Astrocyte (in vitro differentiated cells and primary cell): ENCODE results near the gene POLDIP3. TPM values are rescaled to one million over a fixed set of nuclear protein-coding genes. Genes with fewer than 3 reads are reported as not detected.

Experiments used
- DNase-seq: peaks from one replicate; pipeline ENCODE4 v3.0.0-alpha.2; 2010; ENCODE audit warnings: low read depth
- FAIRE-seq: peaks from 2 replicates; lab custom pipeline; 2011; peaks lifted over from hg19 to GRCh38; lab: Jason Lieb, UNC
- H2AFZ ChIP-seq: 2 replicates; pipeline ENCODE4 v1.6.0; 2012; ENCODE audit warnings: low read depth, low read length, inconsistent platforms
- H3K27ac ChIP-seq: 2 replicates; pipeline ENCODE4 v1.5.1; 2011; ENCODE audit warnings: low read depth, low read length, inconsistent platforms
- H3K27me3 ChIP-seq: 2 replicates; pipeline ENCODE4 v1.6.0; 2011; ENCODE audit warnings: low read length, inconsistent platforms; ENCODE audit not compliant: insufficient read depth
- H3K36me3 ChIP-seq: 2 replicates; pipeline ENCODE4 v1.5.1; 2011; ENCODE audit warnings: low read length, inconsistent platforms; ENCODE audit not compliant: insufficient read depth
- H3K4me1 ChIP-seq: 2 replicates; pipeline ENCODE4 v1.5.1; 2011; ENCODE audit warnings: low read length, inconsistent platforms; ENCODE audit not compliant: insufficient read depth
- H3K4me2 ChIP-seq: 2 replicates; pipeline ENCODE4 v1.6.0; 2012; ENCODE audit warnings: low read length, inconsistent platforms
- H3K4me3 ChIP-seq: 2 replicates; pipeline ENCODE4 v1.5.1; 2011; ENCODE audit warnings: low read depth, mild to moderate bottlenecking, low read length, inconsistent platforms; ENCODE audit not compliant: insufficient read depth
- H3K79me2 ChIP-seq: 2 replicates; pipeline ENCODE4 v1.6.0; 2012; ENCODE audit warnings: mild to moderate bottlenecking, low read length, inconsistent platforms; ENCODE audit not compliant: insufficient read depth
- H3K9ac ChIP-seq: 2 replicates; pipeline ENCODE4 v1.6.0; 2012; ENCODE audit warnings: mild to moderate bottlenecking, low read length, inconsistent platforms
- H3K9me3 ChIP-seq: 2 replicates; pipeline ENCODE4 v1.5.1; 2012; ENCODE audit warnings: low read depth, mild to moderate bottlenecking, low read length, inconsistent platforms; ENCODE audit not compliant: insufficient read depth
- H4K20me1 ChIP-seq: 2 replicates; pipeline ENCODE4 v1.6.0; 2012; ENCODE audit warnings: low read length, inconsistent platforms; ENCODE audit not compliant: insufficient read depth
- H3K27ac Mint-ChIP-seq: one replicate; pipeline ENCODE4 v1.8.0; 2021; ENCODE audit warnings: mild to moderate bottlenecking, mixed read lengths; ENCODE audit not compliant: unreplicated experiment
- H3K27me3 Mint-ChIP-seq: one replicate; pipeline ENCODE4 v1.8.0; 2021; ENCODE audit warnings: low read depth, mixed read lengths; ENCODE audit not compliant: unreplicated experiment
- H3K36me3 Mint-ChIP-seq: one replicate; pipeline ENCODE4 v1.8.0; 2021; ENCODE audit warnings: low read depth, mixed read lengths; ENCODE audit not compliant: unreplicated experiment
- H3K4me1 Mint-ChIP-seq: one replicate; pipeline ENCODE4 v1.8.0; 2021; ENCODE audit warnings: low read depth, mixed read lengths; ENCODE audit not compliant: unreplicated experiment
- H3K4me3 Mint-ChIP-seq: one replicate; pipeline ENCODE4 v1.8.0; 2021; ENCODE audit warnings: mild to moderate bottlenecking, moderate library complexity, mixed read lengths; ENCODE audit not compliant: unreplicated experiment
- H3K9me3 Mint-ChIP-seq: one replicate; pipeline ENCODE4 v1.8.0; 2021; ENCODE audit warnings: mild to moderate bottlenecking, mixed read lengths; ENCODE audit not compliant: unreplicated experiment
- CTCF ChIP-seq: IDR thresholded peaks from 2 replicates; pipeline ENCODE4 v1.5.1; 2011; ENCODE audit warnings: low read depth, mild to moderate bottlenecking, inconsistent platforms, low read length, moderate library complexity; ENCODE audit not compliant: insufficient read depth
- EZH2 ChIP-seq: IDR thresholded peaks from 2 replicates; pipeline ENCODE4 v1.6.1; 2012; ENCODE audit warnings: mild to moderate bottlenecking, low read length, inconsistent platforms; ENCODE audit not compliant: insufficient read depth
- total RNA-seq: library from RNA; stranded (reverse); gene quantifications from 2 replicates; pipeline ENCODE4 v1.2.1, GENCODE V29; 2021

Gene POLDIP3
- total RNA-seq, 1 donor from 2014 or later = 57.1 TPM

DNA sequence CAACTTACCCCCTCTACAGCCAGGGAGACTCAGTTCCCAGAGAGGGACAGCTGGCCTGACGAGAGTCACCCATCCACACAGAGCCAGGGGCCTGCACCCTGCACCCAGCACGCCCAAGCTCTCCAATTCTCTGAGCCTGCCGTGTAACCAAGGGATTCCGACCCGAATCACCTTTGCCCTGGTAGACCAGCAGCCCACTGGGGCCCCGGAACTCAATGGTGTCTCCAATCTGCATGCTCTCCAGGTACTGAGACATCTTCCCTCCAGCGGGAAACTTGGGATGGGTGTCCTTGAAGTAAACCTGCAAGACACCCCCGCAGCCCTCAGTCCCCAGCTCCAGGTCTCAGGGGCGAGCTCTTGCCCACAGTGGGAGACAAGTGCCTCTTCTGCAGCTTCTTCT is 13.3 kb upstream of the POLDIP3 start:
- DNase-seq (no peak), FAIRE-seq (no peak)
- no peaks in the 10 kb centered on the region for H3K9me3 Mint-ChIP-seq
- Histone ChIP-seq H3K79me2 (peaks cover 13% of the 10 kb centered on the region), H3K4me3 (no peak overlapping the region), H4K20me1 (peaks cover 16% of the 10 kb centered on the region), H3K9ac (no peak overlapping the region), H3K4me2 (no peak overlapping the region), H3K27me3 (no peaks in the 10 kb centered on the region), H3K4me1 (peaks cover 9% of the 10 kb centered on the region), H3K27ac (no peak overlapping the region), H3K9me3 (no peaks in the 10 kb centered on the region), H2AFZ (no peak overlapping the region), H3K36me3 (peaks cover 15% of the 10 kb centered on the region)
- no peak overlapping the region for H3K4me3 Mint-ChIP-seq
- no peak for TF ChIP-seq EZH2
- TF ChIP-seq CTCF = no peak
- H3K4me1 Mint-ChIP-seq = no peaks in the 10 kb centered on the region
- H3K36me3 Mint-ChIP-seq = peaks cover 10% of the 10 kb centered on the region
- no peaks in the 10 kb centered on the region for H3K27me3 Mint-ChIP-seq
- H3K27ac Mint-ChIP-seq = no peak overlapping the region

- Mint-ChIP-seq H3K9me3 (no peaks in the 10 kb centered on the region), H3K4me1 (no peaks in the 10 kb centered on the region), H3K27ac (no peak overlapping the region), H3K36me3 (peaks cover 10% of the 10 kb centered on the region), H3K4me3 (no peak overlapping the region), H3K27me3 (no peaks in the 10 kb centered on the region)
- Histone ChIP-seq H3K9ac (no peak overlapping the region), H3K4me3 (no peak overlapping the region), H3K9me3 (no peaks in the 10 kb centered on the region), H3K27ac (no peak overlapping the region), H3K36me3 (peaks cover 14% of the 10 kb centered on the region), H3K4me1 (peaks cover 9% of the 10 kb centered on the region), H3K79me2 (peaks cover 12% of the 10 kb centered on the region), H2AFZ (no peak overlapping the region), H3K4me2 (no peak overlapping the region), H3K27me3 (no peaks in the 10 kb centered on the region), H4K20me1 (peaks cover 14% of the 10 kb centered on the region)
- FAIRE-seq = no peak
- no peak for DNase-seq
- TF ChIP-seq CTCF = no peak
These were observed 12.4 kb upstream of the POLDIP3 start for GRCh38 chr22:42626951-42627625.

DNA sequence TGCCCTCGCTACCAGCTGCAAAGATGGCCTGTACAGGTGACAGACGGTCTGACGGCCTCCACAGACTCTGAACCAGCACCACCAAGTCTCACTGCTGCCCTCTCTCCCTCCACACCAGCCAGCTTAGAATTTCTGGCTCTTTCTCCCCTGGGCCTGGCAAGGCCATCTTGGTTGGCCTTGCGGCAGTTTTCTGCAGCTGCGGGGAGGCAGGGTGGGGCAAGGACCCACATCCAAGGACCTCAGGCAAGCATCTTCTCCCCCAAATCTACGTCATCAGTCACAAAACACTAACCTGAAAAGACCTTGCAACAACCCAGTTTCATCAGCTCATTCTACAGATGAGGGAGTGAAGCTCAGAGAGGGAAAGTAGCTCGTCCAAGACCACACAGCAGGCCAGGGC is 11.7 kb upstream of the POLDIP3 start:
- TF ChIP-seq CTCF (no peak), EZH2 (no peak)

More for the DNA sequence above, 11.7 kb upstream of the POLDIP3 start:
- Histone ChIP-seq H3K9me3 (no peaks in the 10 kb centered on the region), H3K4me1 (peaks cover 11% of the 10 kb centered on the region), H3K27ac (no peak overlapping the region), H4K20me1 (peaks cover 8% of the 10 kb centered on the region), H3K79me2 (peaks cover 5% of the 10 kb centered on the region), H3K4me3 (no peak overlapping the region), H3K4me2 (no peak overlapping the region), H3K27me3 (no peaks in the 10 kb centered on the region), H3K9ac (no peak overlapping the region), H2AFZ (no peak overlapping the region), H3K36me3 (peaks cover 8% of the 10 kb centered on the region)
- H3K36me3 Mint-ChIP-seq = peaks cover 10% of the 10 kb centered on the region
- peak overlapping the region; percentile 31 for H3K27ac Mint-ChIP-seq
- H3K4me3 Mint-ChIP-seq = no peak overlapping the region
- no peaks in the 10 kb centered on the region for H3K9me3 Mint-ChIP-seq
- FAIRE-seq (no peak), DNase-seq (no peak)
- H3K4me1 Mint-ChIP-seq = peaks cover 2% of the 10 kb centered on the region
- H3K27me3 Mint-ChIP-seq = no peaks in the 10 kb centered on the region
